HG03378 (cell line): ENCODE results near the gene DNAJC15.
"Not testable (repeated sequence)": the region's sequence is repeated elsewhere in the genome, so short reads cannot be mapped to it uniquely, and the experiment has no call there.

Source experiments
- ATAC-seq: cut with Tn5 transposase; IDR thresholded peaks from one replicate; pipeline ENCODE4 v1.9.1; 2021; ENCODE audit warnings: mild to moderate bottlenecking, moderate library complexity; ENCODE audit not compliant: unreplicated experiment

DNAJC15 gene

GRCh38 chr13:43042410-43042921, 19.1 kb downstream of the DNAJC15 start:
- no peak for ATAC-seq

- no peak for ATAC-seq
These were observed 21.4 kb downstream of the DNAJC15 start for GRCh38 chr13:43044720-43045301.

GRCh38 chr13:43045302-43045773, 22.0 kb downstream of the DNAJC15 start:
- ATAC-seq = not testable (repeated sequence)

GRCh38 chr13:43046259-43046658, 22.9 kb downstream of the DNAJC15 start:
- no peak for ATAC-seq

GRCh38 chr13:43054803-43055802, 31.7 kb downstream of the DNAJC15 start:
- ATAC-seq = no peak

- ATAC-seq = no peak
These were observed 34.4 kb downstream of the DNAJC15 start for GRCh38 chr13:43057653-43058317.

- no peak for ATAC-seq
These were observed 34.9 kb downstream of the DNAJC15 start for GRCh38 chr13:43058318-43058674.

- no peak for ATAC-seq
These were observed 35.4 kb downstream of the DNAJC15 start for GRCh38 chr13:43058831-43059230.

GRCh38 chr13:43059779-43060178, 36.4 kb downstream of the DNAJC15 start:
- not testable (repeated sequence) for ATAC-seq

GRCh38 chr13:43060806-43061205, 37.4 kb downstream of the DNAJC15 start:
- ATAC-seq = not testable (repeated sequence)

GRCh38 chr13:43061496-43062280, 38.3 kb downstream of the DNAJC15 start:
- no peak for ATAC-seq

- no peak for ATAC-seq
These were observed 48.4 kb downstream of the DNAJC15 start for GRCh38 chr13:43071824-43072223.

- no peak for ATAC-seq
These were observed 49.0 kb downstream of the DNAJC15 start for GRCh38 chr13:43072394-43072793.

GRCh38 chr13:43074824-43075510, 51.6 kb downstream of the DNAJC15 start:
- ATAC-seq = peak; percentile 76

GRCh38 chr13:43075511-43075902, 52.1 kb downstream of the DNAJC15 start:
- peak; percentile 14 for ATAC-seq

- ATAC-seq = no peak
These were observed 53.7 kb downstream of the DNAJC15 start for GRCh38 chr13:43077046-43077445.

- no peak for ATAC-seq
These were observed 54.1 kb downstream of the DNAJC15 start for GRCh38 chr13:43077461-43077860.

- no peak for ATAC-seq
These were observed 54.5 kb downstream of the DNAJC15 start for GRCh38 chr13:43077906-43078305.

GRCh38 chr13:43078399-43078798, 55.0 kb downstream of the DNAJC15 start:
- no peak for ATAC-seq

- ATAC-seq = no peak
These were observed 56.1 kb downstream of the DNAJC15 start for GRCh38 chr13:43079392-43079931.
